Fibroblast of peridontal ligament (primary cell): ENCODE data around the gene COMMD6.
"Not testable (repeated sequence)": the region's sequence is repeated elsewhere in the genome, so short reads cannot be mapped to it uniquely, and the experiment has no call there.

ENCODE experiments used
- DNase-seq: peaks from one replicate; pipeline ENCODE4 v3.0.0-alpha.2; 2010; ENCODE audit errors: extremely low read depth

Gene COMMD6

DNA sequence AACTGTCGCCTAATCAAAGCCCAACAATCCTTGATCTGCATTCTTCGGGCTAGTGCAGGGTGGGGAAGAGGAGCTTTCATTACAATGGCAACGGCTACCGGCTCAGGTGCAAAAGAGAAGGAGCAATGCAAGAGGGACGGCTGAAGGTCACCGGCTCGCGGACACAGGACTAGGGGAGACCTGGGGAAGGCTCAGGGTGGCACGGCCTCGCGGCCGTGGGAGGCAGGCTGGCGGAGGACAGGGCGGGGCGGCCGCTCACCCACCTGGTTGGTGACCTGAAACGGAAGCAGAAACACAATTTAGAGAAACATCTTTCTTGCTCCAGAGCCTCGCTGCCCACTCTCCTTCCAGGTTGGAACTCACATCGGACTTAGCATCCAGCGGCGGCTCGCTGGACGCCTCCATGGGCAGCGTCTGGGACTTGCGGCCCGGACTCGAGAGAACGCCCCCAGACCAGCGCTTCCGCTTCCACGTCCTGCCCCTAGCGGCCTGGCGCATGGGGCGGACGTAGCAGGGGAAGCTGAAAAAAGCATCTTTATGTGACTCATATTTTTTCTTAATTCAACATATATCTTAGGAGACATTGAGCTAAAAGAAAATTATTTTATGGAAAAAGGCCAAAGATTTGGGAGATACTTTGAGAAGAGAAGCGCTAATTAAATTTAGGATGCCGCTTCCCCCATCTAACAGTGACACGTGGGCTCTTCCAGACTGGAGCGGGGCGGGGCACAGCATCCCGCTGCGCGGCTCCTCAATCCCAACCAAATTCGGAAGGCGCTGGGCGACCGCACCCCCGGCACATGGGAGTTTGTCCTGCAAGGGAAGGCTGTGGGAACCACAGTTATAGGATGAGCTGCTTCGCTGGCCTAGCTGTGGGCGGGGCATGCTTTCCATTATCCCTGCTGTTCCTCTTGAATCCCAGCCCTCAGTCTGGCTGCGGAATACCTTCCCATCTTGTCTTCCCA, at the start of gene COMMD6:
TSS of gene COMMD6 (minus strand) at position 441 of the 965 bp plus-strand sequence. CDS start at position 405, 36 bp downstream.
- peak; percentile 79 for DNase-seq

DNA sequence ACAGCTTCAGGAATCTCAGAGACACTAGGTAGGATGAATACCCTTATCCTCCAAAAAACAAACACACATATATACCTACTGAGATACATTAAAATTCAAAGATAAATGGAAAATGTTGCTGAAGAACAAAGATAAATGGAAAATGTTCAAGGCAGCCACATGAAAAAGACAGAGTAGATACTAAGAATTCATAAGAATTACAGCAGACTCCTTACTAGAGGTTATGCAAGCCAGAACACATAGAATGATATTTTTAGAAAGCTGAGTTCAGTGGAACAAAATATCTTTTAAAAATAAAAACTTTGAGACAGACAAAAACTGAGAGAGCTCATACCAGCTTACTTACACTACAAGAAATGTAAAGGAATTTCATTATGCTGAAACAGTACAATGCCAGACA, 47.5 kb upstream of the COMMD6 start:
- DNase-seq: no peak

DNA sequence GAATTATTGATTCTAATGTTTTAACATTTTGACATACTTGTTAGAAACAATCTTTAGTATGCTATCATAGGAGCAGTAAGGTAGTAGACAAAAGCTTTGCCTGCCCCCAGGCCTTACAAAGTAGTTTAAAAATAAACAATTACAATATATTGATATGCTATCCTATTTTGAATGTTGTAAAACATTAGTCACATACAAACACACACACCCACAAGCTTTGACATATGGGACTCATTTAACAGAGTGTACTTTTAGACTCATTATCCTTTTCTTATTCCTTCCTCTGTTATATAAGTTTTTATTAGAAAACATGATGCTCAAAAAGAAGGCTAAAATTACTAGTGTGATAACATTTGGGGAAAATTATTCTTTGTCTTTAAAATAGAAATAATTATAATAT, 45.5 kb upstream of the COMMD6 start:
- peak; percentile 55 for DNase-seq

DNA sequence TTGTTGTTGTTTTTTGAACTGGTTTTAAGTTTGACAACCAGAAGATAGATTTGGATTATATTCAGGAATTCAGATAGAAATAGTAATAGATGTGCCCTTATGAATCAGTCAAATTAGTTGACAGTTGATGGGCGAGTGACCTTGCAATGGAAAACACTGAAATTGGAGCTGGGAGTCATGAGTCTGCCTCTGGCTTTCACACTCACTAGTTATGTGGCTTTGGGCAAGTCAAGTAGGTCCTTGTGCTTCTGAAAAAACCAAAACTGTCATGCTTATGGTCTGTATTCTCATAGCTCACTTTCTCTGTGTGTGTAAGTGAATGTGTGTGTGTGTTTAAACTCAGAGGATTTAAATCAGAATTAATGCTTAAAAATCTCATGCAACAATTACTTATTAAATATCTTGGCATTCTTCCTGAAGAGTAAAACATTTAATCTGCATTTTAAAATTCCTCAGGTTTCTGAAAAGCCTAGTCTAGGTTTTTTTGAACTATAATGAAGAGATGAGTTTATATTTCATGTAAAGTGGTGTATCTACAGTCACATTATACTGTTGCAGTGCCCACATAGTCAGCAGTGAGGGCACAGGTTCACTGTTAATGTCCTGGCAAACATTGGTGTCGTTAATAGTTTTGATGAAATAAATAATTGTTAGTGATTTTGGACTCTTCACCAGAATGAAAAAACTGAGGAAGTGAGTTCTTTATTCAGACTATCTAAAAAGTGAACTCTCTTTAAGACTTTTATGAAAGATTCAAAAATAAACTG, 44.4 kb upstream of the COMMD6 start:
- peak; percentile 44 for DNase-seq

DNA sequence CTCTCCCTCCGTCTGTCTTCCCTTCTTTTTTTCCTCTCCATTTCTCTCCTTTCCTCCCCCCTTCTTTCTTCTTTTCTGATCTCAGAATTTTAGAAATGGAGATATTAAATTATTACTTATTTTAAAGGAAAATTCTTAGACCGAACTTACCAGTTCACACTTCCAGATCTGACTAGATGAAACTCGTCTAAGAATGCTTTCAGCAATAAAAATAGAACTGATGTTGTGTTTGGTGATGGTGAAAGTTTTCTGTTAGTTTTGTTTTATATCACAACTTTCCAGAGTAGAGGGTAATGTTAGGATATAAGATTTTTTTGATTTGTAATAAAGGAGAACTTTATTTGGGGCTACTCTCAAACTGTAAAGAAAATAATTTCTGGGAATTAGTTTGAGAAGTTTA, 41.9 kb upstream of the COMMD6 start:
- no peak for DNase-seq

DNA sequence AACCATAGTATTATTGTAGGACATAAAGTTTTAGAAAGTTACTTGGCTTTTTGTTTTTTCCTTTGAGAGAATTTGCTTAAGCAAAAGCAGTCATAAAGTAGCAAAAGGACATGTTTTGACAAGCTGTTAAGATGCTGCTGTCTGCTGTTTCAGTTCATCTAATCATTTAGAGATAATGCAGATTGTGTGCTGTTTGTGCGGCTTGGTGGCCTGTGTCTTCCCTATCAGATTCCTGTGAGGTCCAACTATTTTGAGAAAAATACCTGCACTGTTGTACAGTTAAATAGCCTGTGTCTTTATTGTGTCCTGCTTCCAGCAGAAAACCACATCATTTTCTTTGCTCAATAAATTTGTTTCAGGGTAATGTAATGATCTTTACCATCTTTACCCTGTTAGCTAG, 31.9 kb upstream of the COMMD6 start:
- DNase-seq: no peak

DNA sequence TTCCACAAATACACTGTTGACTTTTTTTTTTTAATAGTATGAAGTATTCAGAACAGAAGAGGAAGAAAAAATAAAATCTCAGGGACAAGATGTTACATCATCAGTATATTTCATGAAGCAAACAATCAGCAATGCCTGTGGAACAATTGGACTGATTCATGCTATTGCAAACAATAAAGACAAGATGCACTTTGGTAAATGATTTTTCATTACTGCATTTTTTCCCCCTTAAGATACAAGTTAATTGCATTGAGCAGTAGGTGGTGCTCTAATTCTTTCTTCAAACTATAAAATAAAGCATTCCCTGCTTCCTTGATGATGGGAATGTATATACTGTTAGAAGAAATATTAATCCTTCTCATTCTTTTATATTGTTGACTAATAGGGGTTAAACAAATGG, 29.0 kb upstream of the COMMD6 start:
- peak; percentile 81 for DNase-seq

DNA sequence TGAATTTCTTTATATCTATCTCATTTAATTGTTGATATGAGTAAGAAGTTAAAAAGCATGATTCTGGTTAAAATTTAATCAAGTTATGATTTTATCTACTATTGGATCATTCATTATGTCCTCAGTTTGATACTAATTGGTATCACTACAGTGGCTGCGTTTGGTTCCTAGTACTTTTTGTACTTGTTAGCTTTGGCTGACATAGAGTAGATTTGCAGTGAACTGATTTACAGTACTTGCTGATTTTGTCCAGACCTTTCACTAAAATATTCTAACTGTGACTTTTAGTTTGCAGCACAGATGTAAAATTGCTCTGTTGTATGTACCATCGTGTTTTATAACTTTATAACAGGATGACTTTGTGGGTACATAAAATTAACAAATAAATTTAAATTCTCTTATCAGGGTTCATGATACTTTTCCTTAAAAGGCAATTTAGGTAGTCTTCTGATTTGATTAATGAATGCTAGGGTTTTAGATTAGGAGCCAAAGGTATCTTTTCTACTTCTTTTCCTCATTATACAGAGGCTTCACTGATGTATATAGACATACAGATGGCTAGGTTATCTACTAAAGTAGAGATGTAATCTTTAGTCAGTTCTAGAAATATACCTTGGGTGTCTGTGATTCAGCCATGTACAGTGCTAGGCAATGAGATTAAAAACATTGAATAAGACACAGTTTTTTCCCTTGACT, 20.7 kb upstream of the COMMD6 start:
- no peak for DNase-seq

DNA sequence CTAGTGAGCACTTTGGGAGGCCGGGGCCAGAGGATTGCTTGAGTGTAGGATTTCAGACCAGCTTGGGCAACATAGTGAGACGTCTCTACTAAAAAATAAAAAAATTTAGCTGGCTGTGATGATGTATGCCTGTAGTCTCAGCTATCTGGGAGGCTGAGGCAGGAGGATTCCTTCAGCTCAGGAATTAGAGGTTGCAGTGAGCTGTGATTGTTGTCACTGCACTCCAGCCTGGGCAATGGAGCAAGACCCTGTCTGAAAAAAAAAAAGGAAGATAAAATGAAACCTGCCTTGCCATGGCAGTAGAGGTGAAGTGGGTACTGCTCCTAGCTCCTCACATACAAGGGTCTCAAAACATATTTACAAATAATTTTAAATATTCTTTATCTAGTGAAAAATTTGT, 19.3 kb upstream of the COMMD6 start:
- DNase-seq: no peak

DNA sequence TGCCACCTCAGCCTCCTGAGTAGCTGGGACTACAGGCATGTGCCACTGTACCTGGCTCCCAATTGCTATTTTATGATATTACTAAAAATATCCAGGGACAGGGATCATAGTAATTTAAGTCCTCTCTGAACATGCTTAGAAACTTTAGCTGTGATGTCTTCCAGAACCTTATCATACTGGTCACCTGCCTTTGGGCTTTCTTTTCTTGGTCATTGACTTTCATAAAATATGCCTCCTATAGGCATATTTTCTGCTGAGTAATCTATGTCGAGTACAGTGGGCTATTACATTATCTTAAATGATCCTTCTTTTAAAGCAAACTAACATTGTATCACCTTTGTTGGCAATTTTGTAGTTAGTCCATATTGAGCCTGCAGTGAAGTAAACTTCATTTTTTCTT, 18.2 kb upstream of the COMMD6 start:
- DNase-seq: no peak

DNA sequence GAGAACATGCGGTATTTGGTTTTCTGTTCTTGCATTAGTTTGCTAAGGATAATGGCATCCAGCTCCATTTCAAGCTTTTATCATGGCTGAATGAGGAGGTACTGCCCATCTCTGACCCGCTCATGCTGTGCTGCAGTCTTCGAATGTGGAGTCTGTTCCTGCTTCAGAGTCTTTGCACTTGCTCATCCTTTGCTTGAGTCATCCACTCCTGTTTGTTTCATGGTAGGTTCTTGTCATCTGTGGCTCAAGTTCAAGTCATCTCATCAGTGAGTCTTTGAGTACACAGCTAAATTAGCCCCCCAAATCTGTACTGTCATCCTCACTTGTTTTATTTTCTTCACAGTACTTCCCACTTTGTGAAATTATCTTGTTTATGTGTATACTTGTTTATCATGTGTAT, 17.3 kb upstream of the COMMD6 start:
- no peak for DNase-seq

DNA sequence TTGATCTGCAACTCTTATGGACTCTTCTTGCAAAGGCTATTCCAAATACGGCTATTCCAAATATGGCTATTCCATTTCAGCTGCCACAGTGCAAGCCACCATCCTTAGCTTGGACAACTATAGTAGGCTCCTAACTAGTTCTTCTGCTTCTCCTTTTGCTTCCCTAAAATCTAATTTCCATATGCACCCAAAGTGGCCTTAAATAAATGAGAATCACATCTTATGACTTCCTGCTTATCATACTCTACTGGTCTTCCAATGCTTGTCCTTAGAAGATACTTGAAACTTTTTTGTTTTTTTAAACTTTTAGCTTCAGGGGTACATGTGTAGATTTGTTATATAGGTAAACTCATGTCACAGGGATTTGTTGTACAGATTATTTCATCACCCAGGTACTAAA, 16.8 kb upstream of the COMMD6 start:
- DNase-seq: no peak

DNA sequence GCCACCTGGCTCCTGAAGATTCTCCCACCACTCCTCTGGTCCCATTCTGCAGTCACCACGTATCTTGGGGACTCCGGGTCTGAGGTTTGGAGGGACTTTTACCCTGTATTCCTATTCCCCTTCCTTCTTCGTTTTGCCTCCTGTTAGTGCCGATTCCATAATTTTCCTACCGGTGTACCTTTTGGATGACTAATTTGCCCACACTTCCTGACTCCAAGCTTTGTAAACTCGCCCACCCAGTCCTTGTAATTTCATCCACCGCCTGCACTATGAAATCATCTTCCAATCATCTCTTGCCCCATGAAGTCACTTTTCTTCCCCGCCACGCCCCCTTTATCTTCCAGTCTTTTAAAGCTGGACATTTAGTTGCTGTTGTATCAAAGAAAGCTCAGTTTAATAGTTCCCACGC, 12.5 kb upstream of the COMMD6 start:
- peak; percentile 73 for DNase-seq

DNA sequence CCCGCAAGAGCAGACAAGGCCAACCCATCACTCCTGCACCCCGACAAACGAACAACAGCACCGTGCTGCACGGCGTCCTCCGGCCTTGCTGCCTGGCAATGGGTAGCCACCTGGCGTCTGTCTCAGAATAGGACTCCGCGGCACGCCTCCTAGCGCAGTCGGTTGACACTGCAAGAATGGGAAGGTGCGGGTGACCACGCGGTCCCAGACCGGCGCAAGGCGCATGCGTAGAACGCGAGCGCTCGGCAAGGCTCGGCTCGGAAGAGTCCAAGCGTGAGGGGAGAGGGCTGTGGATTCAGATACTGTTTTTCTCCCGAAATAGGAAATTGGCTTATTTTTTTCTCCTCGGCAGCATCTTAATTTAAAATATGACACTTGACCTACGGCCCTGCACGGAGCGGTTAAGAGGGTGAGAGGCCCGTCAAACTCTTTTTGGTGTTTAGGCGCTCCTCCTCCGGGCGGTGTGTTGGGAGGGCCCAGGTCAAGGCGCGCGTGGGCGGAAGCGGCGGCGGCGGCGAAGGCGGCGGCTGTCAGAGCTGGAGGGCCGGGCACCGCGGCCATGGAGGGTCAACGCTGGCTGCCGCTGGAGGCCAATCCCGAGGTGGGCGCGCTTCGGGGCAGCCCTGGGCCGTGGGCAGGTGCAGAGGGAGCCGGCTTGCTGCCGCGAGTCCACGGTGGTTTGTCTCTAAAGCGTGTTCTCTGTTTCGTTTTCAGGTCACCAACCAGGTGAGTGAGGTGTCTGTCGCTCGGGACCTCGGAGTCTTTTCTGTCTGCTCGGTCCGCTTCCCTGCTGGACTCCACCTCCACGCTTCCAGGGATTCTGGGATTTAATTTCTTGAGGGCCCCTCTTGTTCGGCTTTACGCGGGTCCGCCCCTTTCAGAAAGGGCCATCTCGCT, 11.9 kb upstream of the COMMD6 start, which contains the start of gene UCHL3:
TSS of gene UCHL3 (plus strand) at position 530 of the 897 bp plus-strand sequence. CDS start at position 560, 30 bp downstream.
- DNase-seq: peak; percentile 96

DNA sequence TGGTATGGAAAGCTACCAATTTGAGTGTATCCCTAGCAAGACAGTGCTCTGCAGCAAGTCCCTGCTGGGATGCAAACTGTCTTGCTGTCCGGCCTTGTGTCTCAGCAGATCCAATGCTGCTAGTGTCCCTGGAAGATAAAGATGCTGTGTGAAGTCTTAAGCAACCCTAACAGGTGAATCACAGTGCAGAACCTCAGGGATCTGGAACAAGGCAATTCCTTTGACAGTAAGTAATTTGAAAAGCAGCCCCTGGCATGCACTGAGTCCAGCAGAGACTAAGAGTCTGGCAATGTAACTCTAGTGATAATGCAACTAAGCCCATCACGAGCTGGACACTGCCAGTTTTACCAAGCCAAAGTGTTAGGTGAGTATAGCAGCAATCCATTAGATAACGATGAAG, 10.3 kb upstream of the COMMD6 start:
- no peak for DNase-seq

DNA sequence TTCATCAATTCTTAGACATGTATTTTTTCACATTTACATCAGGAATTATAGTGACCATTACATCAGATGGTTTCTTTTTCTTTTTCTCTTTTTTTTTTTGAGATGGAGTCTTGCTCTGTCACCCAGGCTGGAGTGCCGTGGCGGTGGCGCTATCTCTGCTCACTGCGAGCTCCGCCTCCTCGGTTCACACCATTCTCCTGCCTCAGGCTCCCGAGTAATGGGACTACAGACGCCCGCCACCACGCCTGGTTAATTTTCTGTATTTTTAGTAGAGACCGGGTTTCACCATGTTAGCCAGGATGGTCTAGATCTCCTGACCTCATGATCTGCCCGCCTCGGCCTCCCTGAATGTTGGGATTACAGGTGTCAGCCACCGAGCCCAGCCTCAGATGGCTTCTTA, 7.7 kb upstream of the COMMD6 start:
- not testable (repeated sequence) for DNase-seq

DNA sequence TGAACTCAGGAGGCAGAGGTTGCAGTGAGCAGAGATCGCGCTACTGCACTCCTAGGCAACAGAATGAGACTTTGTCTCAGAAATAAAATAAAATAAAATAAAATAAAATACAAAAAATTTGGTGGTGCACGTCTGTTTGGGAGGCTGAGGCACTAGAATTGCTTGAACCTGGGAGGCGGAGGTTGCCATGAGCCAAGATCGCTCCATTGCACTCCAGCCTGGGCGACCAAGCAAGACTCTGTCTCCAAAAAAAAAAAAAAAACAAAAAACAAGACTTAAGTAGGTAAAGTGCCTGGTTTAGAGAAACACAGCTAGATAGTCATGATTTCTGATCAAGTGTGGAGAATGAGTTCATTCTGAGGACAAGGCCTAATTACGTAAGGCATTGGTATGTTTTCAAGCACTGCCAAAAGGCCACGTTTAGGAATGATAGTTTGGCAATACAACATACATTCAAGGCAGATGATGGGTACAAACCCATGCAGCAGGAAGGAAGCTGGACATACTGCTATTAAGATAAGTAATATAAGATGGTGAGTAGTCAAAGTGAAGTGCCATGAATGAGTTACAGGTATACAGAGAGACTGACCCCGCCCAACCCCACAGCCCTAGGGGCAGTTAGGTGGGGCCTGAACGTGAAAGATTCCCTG, 7.2 kb upstream of the COMMD6 start:
- DNase-seq: peak; percentile 93

DNA sequence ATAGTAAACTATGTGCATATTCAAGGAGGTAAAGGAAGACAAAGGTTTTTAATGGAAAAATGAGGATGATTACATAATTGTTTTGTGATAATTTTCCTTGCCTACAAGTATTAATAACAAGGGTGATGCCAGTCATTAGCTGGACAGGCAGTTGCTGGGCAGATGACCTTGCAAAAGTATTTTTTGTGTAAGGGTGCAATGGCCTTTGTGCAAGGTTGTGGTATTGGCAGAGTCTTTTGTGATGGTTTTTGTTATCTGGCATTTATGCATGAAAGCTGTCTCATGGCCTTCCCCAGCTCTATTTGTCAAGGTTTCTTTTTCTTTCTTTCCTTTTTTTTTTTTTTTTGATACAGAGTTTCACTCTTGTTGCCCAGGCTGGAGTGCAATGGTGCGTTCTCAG, 4.3 kb upstream of the COMMD6 start:
- DNase-seq: no peak

DNA sequence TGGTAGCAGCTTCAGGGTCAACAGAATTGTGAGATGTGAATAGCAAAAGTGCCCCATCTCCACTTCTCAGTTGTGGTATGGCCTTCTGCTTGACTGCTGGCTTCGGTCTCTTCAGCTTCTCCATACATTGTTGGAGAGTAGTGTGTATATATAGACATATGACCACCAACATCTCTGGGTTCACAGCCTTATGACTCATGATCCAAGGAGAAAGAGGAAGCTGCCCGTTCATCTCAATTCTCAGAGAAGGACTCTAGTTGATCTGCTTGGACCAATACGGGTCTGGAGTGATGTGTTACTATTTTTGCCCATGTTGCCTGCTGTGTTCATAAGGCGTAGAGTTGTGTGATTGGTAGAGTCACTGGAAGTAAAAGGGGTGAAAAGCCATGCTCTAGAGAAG, 3.6 kb upstream of the COMMD6 start:
- DNase-seq: no peak

DNA sequence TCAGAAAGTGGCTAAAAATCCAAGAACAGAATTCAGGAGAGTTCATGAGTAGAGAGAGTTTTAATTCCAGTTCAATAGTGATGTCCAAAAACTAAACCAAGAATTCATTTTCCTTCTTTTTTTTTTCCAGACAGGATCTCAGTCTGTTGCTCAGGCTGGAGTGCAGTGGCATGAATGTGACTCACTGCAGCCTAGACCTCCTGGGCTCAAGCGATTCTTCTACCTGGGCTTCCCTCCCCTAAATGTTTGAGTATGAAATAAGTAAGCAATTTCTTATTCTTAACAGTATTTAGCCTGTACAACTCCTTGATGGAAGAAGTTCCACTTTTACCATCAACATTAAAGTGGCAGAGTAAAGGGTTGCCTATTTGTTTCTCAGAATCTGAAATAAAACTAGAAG, 3.8 kb downstream of the COMMD6 start:
- DNase-seq: no peak

DNA sequence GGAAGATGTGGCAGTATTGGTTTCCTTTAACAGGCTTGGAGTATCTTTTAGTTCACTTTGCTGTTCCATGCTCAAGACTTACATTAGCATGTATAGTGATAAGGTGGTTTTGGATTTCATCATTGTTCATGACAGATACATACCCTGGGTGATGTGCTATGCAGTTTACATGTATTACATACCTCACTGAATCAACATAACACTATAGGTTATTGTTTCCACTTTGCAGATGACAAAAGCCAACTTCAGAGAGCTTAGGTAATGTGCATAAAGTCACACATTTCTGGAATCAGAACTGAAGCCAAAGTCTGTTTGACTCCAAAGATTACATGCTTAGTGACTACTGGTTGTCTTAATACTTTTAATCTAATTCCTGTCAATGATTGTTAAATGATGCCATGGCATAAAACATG, 7.1 kb downstream of the COMMD6 start:
- no peak for DNase-seq
